K562 (cell line): Measurements from ENCODE around the gene CHRNG. TPM values are rescaled to one million over a fixed set of nuclear protein-coding genes. Genes with fewer than 3 reads are reported as not detected.

ENCODE experiments used
- ATAC-seq: fragments of 200-7000 bp; cut with Tn5 transposase; 3 replicates; pipeline ENCODE4 v1.9.1; 2020; ENCODE audit warnings: moderate library complexity
- BruUV-seq: library from RNA; stranded (reverse); fragments of 400-500 nt; replicated peaks from 2 replicates; lab custom pipeline; 2021; lab: Mats Ljungman, UMichigan
- CTCF ChIA-PET: fragments of 300-600 bp; formaldehyde crosslinking; extraction: SDS; loops from one replicate; lab custom pipeline; 2021; ENCODE audit warnings: low intra/inter-chr PET ratio; lab: Yijun Ruan, JAX
- POLR2A ChIA-PET: fragments of 300-600, 350-650 bp; sonication (Branson Sonifier 250); formaldehyde crosslinking; extraction: SDS; loops from one replicate; lab custom pipeline; 2021; ENCODE audit warnings: antibody characterized with exemption, inconsistent platforms; lab: Yijun Ruan, JAX
- DNase-seq, 4 experiments: peaks; one replicate each; pipeline versions ENCODE4 v3.0.0 to v3.0.0-alpha.2; 2011 to 2018; ENCODE audit warnings: low spot score in 3 of 4, mixed read lengths in 3 of 4; ENCODE audit errors: extremely low read depth in 1 of 4
- FAIRE-seq: peaks from 2 replicates; lab custom pipeline; 2011; peaks lifted over from hg19 to GRCh38; lab: Jason Lieb, UNC
- H2AFZ ChIP-seq: 2 replicates; pipeline ENCODE4 v1.6.0; 2011; ENCODE audit warnings: low read depth, low read length, control low read depth, inconsistent platforms
- H3K27ac ChIP-seq: fragments of 200-600 bp; 3 replicates; pipeline ENCODE4 v1.8.0; 2011; ENCODE audit warnings: low read depth, mild to moderate bottlenecking, control low read depth, inconsistent platforms, low read length, moderate library complexity, mixed read lengths; ENCODE audit errors: extremely low read depth
- H3K27me3 ChIP-seq, 2 experiments: fragments of 300-600 bp in 1 of 2; 2 replicates in 1 of 2; 3 replicates in 1 of 2; pipeline versions ENCODE4 v1.6.0 to v1.8.0; 2011; ENCODE audit warnings: inconsistent platforms in 2 of 2, low read length in 2 of 2, mild to moderate bottlenecking in 1 of 2, mixed read lengths in 1 of 2, moderate library complexity in 1 of 2; ENCODE audit not compliant: control insufficient read depth in 2 of 2, insufficient read depth in 2 of 2
- H3K36me3 ChIP-seq: fragments of 300-600 bp; 3 replicates; pipeline ENCODE4 v1.8.0; 2011; ENCODE audit warnings: mild to moderate bottlenecking, low read length, inconsistent platforms; ENCODE audit not compliant: control insufficient read depth, insufficient read depth
- H3K4me1 ChIP-seq, 2 experiments: fragments of 200-600 bp in 1 of 2; replicated peaks in 1 of 2; 2 replicates in 1 of 2; 3 replicates in 1 of 2; pipeline versions ENCODE4 v1.5.1 to v1.8.0; 2011; ENCODE audit warnings: inconsistent platforms in 2 of 2, low read length in 2 of 2, mild to moderate bottlenecking in 1 of 2, mixed read lengths in 1 of 2, moderate library complexity in 1 of 2; ENCODE audit not compliant: control insufficient read depth in 2 of 2, insufficient read depth in 2 of 2
- H3K4me2 ChIP-seq: 2 replicates; pipeline ENCODE4 v1.6.1; 2011; ENCODE audit warnings: low read length, control low read depth, inconsistent platforms, mixed read lengths; ENCODE audit not compliant: insufficient read depth
- H3K4me3 ChIP-seq: fragments of 200-600 bp; sonication (generic), shearing (Covaris generic); 2 replicates; pipeline ENCODE4 v1.5.1; 2016; ENCODE audit warnings: control low read depth, inconsistent platforms
- H3K79me2 ChIP-seq: fragments of 200-600 bp; 3 replicates; pipeline ENCODE4 v1.8.0; 2011; ENCODE audit warnings: low read length, inconsistent platforms; ENCODE audit not compliant: control insufficient read depth, insufficient read depth
- H3K9ac ChIP-seq, 2 experiments: 2 replicates each; pipeline versions ENCODE4 v1.6.0 to v1.6.1; 2011; ENCODE audit warnings: low read depth in 2 of 2, low read length in 2 of 2, control low read depth in 1 of 2, inconsistent platforms in 1 of 2, mild to moderate bottlenecking in 1 of 2, mixed read lengths in 1 of 2; ENCODE audit not compliant: insufficient read depth in 1 of 2
- H3K9me1 ChIP-seq: one replicate; pipeline ENCODE4 v1.6.0; 2011; ENCODE audit warnings: inconsistent platforms, mild to moderate bottlenecking, low read length, moderate library complexity; ENCODE audit not compliant: control insufficient read depth, insufficient read depth
- H3K9me3 ChIP-seq: replicated peaks from 2 replicates; pipeline ENCODE4 v1.5.1; 2011; ENCODE audit warnings: low read depth, low read length, inconsistent platforms; ENCODE audit not compliant: control insufficient read depth, insufficient read depth
- H4K20me1 ChIP-seq: replicated peaks from 2 replicates; pipeline ENCODE4 v1.6.1; 2011; ENCODE audit warnings: low read length, inconsistent platforms, mixed read lengths; ENCODE audit not compliant: control insufficient read depth, insufficient read depth
- MBD2 ChIP-seq: sonication (generic); IDR thresholded peaks from 2 replicates; pipeline ENCODE4 v1.6.1; 2016; ENCODE audit warnings: low read depth, borderline replicate concordance
- PCBP2 ChIP-seq: fragments of 200-400 bp; formaldehyde crosslinking; IDR thresholded peaks from 2 replicates; pipeline ENCODE4 v1.6.1; 2018; ENCODE audit warnings: low read length, low read depth, mild to moderate bottlenecking, moderate library complexity; ENCODE audit not compliant: poor library complexity, severe bottlenecking
- ZNF764 ChIP-seq: fragments of 250-450 bp; sonication (Bioruptor Pico); IDR thresholded peaks from 2 replicates; pipeline ENCODE4 v1.4.0; 2020; ENCODE audit warnings: low read depth, mild to moderate bottlenecking, moderate library complexity
- WGBS: fragments of 100-300 bp; shearing (Covaris generic); methylation state at CpG from one replicate; pipeline ENCODE4 v1.1.6; 2016; ENCODE audit warnings: low coverage, mixed read lengths; ENCODE audit not compliant: insufficient coverage; ENCODE audit errors: missing lambda C conversion rate; 5-methylcytosine and 5-hydroxymethylcytosine counted together
- in situ Hi-C: fragments of 300-500 bp; cut with MboI; formaldehyde crosslinking; loops from 4 replicates; pipeline ENCODE4 v1.15.0; 2018; ENCODE audit warnings: inconsistent platforms, mixed read lengths
- intact Hi-C: fragments of 100-400 bp; cut with micrococcal nuclease; formaldehyde crosslinking; loops from 2 replicates; pipeline ENCODE4 v1.14.2; 2022
- polyA plus RNA-seq, 8 experiments: library from polyadenylated mRNA; depleted of rRNA in 4 of 8; stranded (reverse) in 5 of 8; unstranded in 3 of 8; fragments of >200 nt; fragmentation: Nextera tagmentation in 2 of 8; fragmentation: Illumina TruSeq in 1 of 8; extraction: Ambion mirVana in 2 of 8; extraction: Trizol in 1 of 8; gene quantifications; 2 replicates each; pipeline versions ENCODE4 v1.2.1 to v1.2.3, GENCODE V29; 2011 to 2014; ENCODE audit warnings: inconsistent platforms in 1 of 8, missing spikeins in 1 of 8
- total RNA-seq, 7 experiments: library from RNA; depleted of rRNA in 6 of 7; stranded (reverse); fragments of >200 nt in 6 of 7; fragmentation: Illumina TruSeq in 2 of 7; extraction: Trizol in 2 of 7; gene quantifications; 2 replicates each; pipeline versions ENCODE4 v1.2.1 to v1.2.3, GENCODE V29; 2011 to 2021; ENCODE audit warnings: low replicate concordance in 1 of 7
- TF ChIP-seq, protein P1 (sequence below): sonication (generic); formaldehyde crosslinking; IDR thresholded peaks from 2 replicates; pipeline ENCODE4 v1.5.0; 2020; ENCODE audit warnings: missing genetic modification reagents
- TF ChIP-seq, protein P2 (sequence below): fragments of 250-450 bp; sonication (Bioruptor Pico); IDR thresholded peaks from 2 replicates; pipeline ENCODE4 v1.9.0; 2021; ENCODE audit warnings: mild to moderate bottlenecking
- TF ChIP-seq, protein P3 (sequence below): sonication (generic); formaldehyde crosslinking; IDR thresholded peaks from 2 replicates; pipeline ENCODE4 v1.8.0; 2022; ENCODE audit warnings: mild to moderate bottlenecking, low read depth, missing genetic modification reagents
- TF ChIP-seq, protein P4 (sequence below): fragments of 250-450 bp; sonication (Bioruptor Pico); IDR thresholded peaks from 2 replicates; pipeline ENCODE4 v1.5.0; 2021

The CHRNG gene
- total and polyA plus RNA-seq, 9 of the 15 experiments (the other 6 are each of a cell fraction or from before 2014, with no cell fraction given): not detected

- intact Hi-C loops (loop anchor here (5.0 kb wide), 3 partner anchors 76 to 286 kb away; no protein-coding TSS in a partner anchor), in situ Hi-C loops (no loop called here)
- no peak overlapping the region for H3K4me2 ChIP-seq
- WGBS: 22% methylated on average over 28 of the region's 46 CpGs
- CTCF ChIA-PET: interaction anchor here (1.0 kb wide), 1 partner anchor 76 kb away, joined by 4 read pairs; no protein-coding TSS in a partner anchor
- FAIRE-seq: no peak
- no peak overlapping the region for H3K4me3 ChIP-seq
- no peak for ATAC-seq
- no peak for DNase-seq
- no peak overlapping the region for H3K9ac ChIP-seq
- no peak overlapping the region for H2AFZ ChIP-seq
- no peaks in the 10 kb centered on the region for H3K9me1 ChIP-seq
- H3K79me2 ChIP-seq: no peaks in the 10 kb centered on the region
- no peaks in the 10 kb centered on the region for H3K9me3 ChIP-seq
- POLR2A ChIA-PET: no interaction called here
- H3K4me1 ChIP-seq: peaks cover 0 to 27% of the 10 kb centered on the region in 2 experiments; a peak in 2 of 5 replicates
- no TSS peak for BruUV-seq
- H3K36me3 ChIP-seq: no peaks in the 10 kb centered on the region
- no peaks in the 10 kb centered on the region for H4K20me1 ChIP-seq
- TF ChIP-seq, protein P1, sequence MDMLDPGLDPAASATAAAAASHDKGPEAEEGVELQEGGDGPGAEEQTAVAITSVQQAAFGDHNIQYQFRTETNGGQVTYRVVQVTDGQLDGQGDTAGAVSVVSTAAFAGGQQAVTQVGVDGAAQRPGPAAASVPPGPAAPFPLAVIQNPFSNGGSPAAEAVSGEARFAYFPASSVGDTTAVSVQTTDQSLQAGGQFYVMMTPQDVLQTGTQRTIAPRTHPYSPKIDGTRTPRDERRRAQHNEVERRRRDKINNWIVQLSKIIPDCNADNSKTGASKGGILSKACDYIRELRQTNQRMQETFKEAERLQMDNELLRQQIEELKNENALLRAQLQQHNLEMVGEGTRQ (CRISPR knock-in tag): no peak
- TF ChIP-seq, protein P2, sequence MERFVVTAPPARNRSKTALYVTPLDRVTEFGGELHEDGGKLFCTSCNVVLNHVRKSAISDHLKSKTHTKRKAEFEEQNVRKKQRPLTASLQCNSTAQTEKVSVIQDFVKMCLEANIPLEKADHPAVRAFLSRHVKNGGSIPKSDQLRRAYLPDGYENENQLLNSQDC (CRISPR knock-in tag): no peak
- TF ChIP-seq, all 486 proteins: peak for 0
- no peak overlapping the region for H3K27ac ChIP-seq
- H3K27me3 ChIP-seq: peaks cover 0 to 49% of the 10 kb centered on the region in 2 experiments; a peak in 3 of 5 replicates
These were observed 16.7 kb upstream of the CHRNG start for GRCh38 chr2:232522623-232523401.

GRCh38 chr2:232523402-232523681, 16.1 kb upstream of the CHRNG start:
- Histone ChIP-seq H3K9me1 (no peaks in the 10 kb centered on the region), H3K27me3 (peaks cover 0 to 52% of the 10 kb centered on the region in 2 experiments; a peak in 3 of 5 replicates)

More at GRCh38 chr2:232523402-232523681, 16.1 kb upstream of the CHRNG start:
- no peak for DNase-seq
- Histone ChIP-seq H3K79me2 (no peaks in the 10 kb centered on the region), H3K9me3 (no peaks in the 10 kb centered on the region), H4K20me1 (no peaks in the 10 kb centered on the region), H3K9ac (no peak overlapping the region), H3K36me3 (no peaks in the 10 kb centered on the region), H3K27ac (no peak overlapping the region), H2AFZ (no peak overlapping the region), H3K4me2 (no peak overlapping the region), H3K4me1 (peaks cover 0 to 27% of the 10 kb centered on the region in 2 experiments; a peak in 2 of 5 replicates), H3K4me3 (no peak overlapping the region)
- in situ Hi-C loops (no loop called here), intact Hi-C loops (loop anchor here (5.0 kb wide), 3 partner anchors 76 to 286 kb away; no protein-coding TSS in a partner anchor)
- CTCF ChIA-PET: no interaction called here
- BruUV-seq: no TSS peak
- no peak for ATAC-seq
- 25% methylated on average over 5 of the region's 16 CpGs for WGBS
- FAIRE-seq: no peak
- POLR2A ChIA-PET: no interaction called here
- TF ChIP-seq PCBP2 (no peak), MBD2 (no peak), ZNF764 (no peak)
- TF ChIP-seq, protein P3, sequence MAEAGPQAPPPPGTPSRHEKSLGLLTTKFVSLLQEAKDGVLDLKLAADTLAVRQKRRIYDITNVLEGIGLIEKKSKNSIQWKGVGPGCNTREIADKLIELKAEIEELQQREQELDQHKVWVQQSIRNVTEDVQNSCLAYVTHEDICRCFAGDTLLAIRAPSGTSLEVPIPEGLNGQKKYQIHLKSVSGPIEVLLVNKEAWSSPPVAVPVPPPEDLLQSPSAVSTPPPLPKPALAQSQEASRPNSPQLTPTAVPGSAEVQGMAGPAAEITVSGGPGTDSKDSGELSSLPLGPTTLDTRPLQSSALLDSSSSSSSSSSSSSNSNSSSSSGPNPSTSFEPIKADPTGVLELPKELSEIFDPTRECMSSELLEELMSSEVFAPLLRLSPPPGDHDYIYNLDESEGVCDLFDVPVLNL (CRISPR knock-in tag): no peak
- TF ChIP-seq, protein P4, sequence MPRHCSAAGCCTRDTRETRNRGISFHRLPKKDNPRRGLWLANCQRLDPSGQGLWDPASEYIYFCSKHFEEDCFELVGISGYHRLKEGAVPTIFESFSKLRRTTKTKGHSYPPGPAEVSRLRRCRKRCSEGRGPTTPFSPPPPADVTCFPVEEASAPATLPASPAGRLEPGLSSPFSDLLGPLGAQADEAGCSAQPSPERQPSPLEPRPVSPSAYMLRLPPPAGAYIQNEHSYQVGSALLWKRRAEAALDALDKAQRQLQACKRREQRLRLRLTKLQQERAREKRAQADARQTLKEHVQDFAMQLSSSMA (CRISPR knock-in tag): no peak
